Epithelial cell of proximal tubule (primary cell): ENCODE results near the gene AKAP13. TPM values are rescaled to one million over a fixed set of nuclear protein-coding genes. Genes with fewer than 3 reads are reported as not detected.

ENCODE experiments used
- DNase-seq: peaks from one replicate; pipeline ENCODE4 v3.0.0-alpha.2; 2011; ENCODE audit warnings: low read depth
- H3K4me3 ChIP-seq: 2 replicates; pipeline ENCODE4 v1.5.1; 2011; ENCODE audit warnings: low read depth, mild to moderate bottlenecking, low read length
- CTCF ChIP-seq: conservative IDR thresholded peaks from 2 replicates; pipeline ENCODE4 v1.5.1; 2012; ENCODE audit warnings: low read depth, mild to moderate bottlenecking, low read length
- total RNA-seq: library from RNA; depleted of rRNA; stranded (reverse); fragments of >200 nt; gene quantifications from 2 replicates; pipeline ENCODE4 v1.2.3, GENCODE V29; 2015

AKAP13 gene
- total RNA-seq, 1 donor from 2014 or later, result 40.9 TPM

- no peak for DNase-seq
- no peak overlapping the region for H3K4me3 ChIP-seq
- no peak for TF ChIP-seq CTCF
These were observed 328.8 kb downstream of the AKAP13 start for GRCh38 chr15:85709250-85709649.

GRCh38 chr15:85710340-85710842 is 330.0 kb downstream of the AKAP13 start:
- TF ChIP-seq CTCF, result no peak
- no peak for DNase-seq
- H3K4me3 ChIP-seq, result no peak overlapping the region

GRCh38 chr15:85711580-85712192 is 331.3 kb downstream of the AKAP13 start:
- no peak for DNase-seq
- H3K4me3 ChIP-seq, result no peak overlapping the region
- no peak for TF ChIP-seq CTCF

GRCh38 chr15:85716261-85716660 is 335.9 kb downstream of the AKAP13 start:
- DNase-seq, result no peak
- TF ChIP-seq CTCF, result no peak
- H3K4me3 ChIP-seq, result no peak overlapping the region

- DNase-seq, result no peak
- no peak overlapping the region for H3K4me3 ChIP-seq
- TF ChIP-seq CTCF, result no peak
These were observed 336.8 kb downstream of the AKAP13 start for GRCh38 chr15:85717212-85717611.

GRCh38 chr15:85718271-85718971 is 338.0 kb downstream of the AKAP13 start:
- no peak overlapping the region for H3K4me3 ChIP-seq
- no peak for TF ChIP-seq CTCF
- no peak for DNase-seq

GRCh38 chr15:85718981-85719380 is 338.6 kb downstream of the AKAP13 start:
- H3K4me3 ChIP-seq, result no peak overlapping the region
- no peak for TF ChIP-seq CTCF
- DNase-seq, result no peak
